ENCODE measurements around the gene DOCK10.

DNA sequence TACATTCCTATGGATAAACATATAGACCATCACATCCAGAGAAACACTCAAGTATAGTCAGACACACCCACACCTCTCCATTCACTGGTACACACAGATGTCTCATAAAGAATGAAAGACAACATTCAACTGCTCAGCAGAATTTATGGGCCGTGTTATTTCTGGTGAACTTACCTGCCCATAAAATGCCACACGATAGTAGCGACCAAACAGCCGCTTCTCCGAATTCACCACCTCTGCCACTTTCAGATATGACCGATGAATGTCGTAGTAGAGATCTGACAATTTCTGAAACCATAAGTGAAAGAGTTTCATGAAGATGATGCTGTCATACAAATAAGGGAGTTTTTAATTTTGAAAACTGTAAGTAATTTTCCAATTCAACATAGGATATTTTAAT, 255.4 kb downstream of the DOCK10 start:
- TF ChIP-seq POLR2AphosphoS5 (IDR thresholded peaks at IDR 0.05; ENCODE audit: low read depth, low read length) = no peak
- no peak for TF ChIP-seq CTCF (IDR thresholded peaks at IDR 0.05)
- TF ChIP-seq, protein P1, sequence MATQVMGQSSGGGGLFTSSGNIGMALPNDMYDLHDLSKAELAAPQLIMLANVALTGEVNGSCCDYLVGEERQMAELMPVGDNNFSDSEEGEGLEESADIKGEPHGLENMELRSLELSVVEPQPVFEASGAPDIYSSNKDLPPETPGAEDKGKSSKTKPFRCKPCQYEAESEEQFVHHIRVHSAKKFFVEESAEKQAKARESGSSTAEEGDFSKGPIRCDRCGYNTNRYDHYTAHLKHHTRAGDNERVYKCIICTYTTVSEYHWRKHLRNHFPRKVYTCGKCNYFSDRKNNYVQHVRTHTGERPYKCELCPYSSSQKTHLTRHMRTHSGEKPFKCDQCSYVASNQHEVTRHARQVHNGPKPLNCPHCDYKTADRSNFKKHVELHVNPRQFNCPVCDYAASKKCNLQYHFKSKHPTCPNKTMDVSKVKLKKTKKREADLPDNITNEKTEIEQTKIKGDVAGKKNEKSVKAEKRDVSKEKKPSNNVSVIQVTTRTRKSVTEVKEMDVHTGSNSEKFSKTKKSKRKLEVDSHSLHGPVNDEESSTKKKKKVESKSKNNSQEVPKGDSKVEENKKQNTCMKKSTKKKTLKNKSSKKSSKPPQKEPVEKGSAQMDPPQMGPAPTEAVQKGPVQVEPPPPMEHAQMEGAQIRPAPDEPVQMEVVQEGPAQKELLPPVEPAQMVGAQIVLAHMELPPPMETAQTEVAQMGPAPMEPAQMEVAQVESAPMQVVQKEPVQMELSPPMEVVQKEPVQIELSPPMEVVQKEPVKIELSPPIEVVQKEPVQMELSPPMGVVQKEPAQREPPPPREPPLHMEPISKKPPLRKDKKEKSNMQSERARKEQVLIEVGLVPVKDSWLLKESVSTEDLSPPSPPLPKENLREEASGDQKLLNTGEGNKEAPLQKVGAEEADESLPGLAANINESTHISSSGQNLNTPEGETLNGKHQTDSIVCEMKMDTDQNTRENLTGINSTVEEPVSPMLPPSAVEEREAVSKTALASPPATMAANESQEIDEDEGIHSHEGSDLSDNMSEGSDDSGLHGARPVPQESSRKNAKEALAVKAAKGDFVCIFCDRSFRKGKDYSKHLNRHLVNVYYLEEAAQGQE (IDR thresholded peaks at IDR 0.05; ENCODE audit: insufficient read depth in 1 of 2, low read depth in 2 of 2, low read length in 1 of 2) = no peak

All from Panc1 (cell line).